ENCODE measurements around the gene COA1. TPM values are rescaled to one million over a fixed set of nuclear protein-coding genes. Genes with fewer than 3 reads are reported as not detected.

COA1 gene
- total and polyA plus RNA-seq, 2 donors (not counting 3 experiments of a cell fraction or from before 2014, with no cell fraction given) = 38.1 to 55.1 TPM

- no peaks in the 10 kb centered on the region for H4K20me1 ChIP-seq (replicated peaks; ENCODE audit: control insufficient read depth, extremely low read depth, insufficient read depth, low read length)
- H2AFZ ChIP-seq (ENCODE audit: low read depth, low read length) = no peak overlapping the region
- H3K9me3 ChIP-seq (replicated peaks; ENCODE audit: control insufficient read depth, insufficient read depth, low read length) = no peaks in the 10 kb centered on the region
- H3K27me3 ChIP-seq (ENCODE audit: control insufficient read depth in 2 of 2, insufficient read depth in 2 of 2, low read length in 2 of 2) = no peaks in the 10 kb centered on the region
- no peaks in the 10 kb centered on the region for H3K36me3 ChIP-seq (ENCODE audit: control insufficient read depth in 2 of 2, extremely low read depth in 1 of 2, insufficient read depth in 2 of 2, low read length in 2 of 2)
- dilution Hi-C loops (cut with MboI; ENCODE audit: extremely low pct_ligation_motif_present, low sequenced_read_pairs) = no loop called here
- no peak overlapping the region for H3K4me3 ChIP-seq (replicated peaks in 1 of 3; ENCODE audit: insufficient read depth in 1 of 3, low read depth in 1 of 3, low read length in 3 of 3)
- H3K79me2 ChIP-seq (ENCODE audit: control insufficient read depth, insufficient read depth, low read length) = no peaks in the 10 kb centered on the region
- peaks cover 4% of the 10 kb centered on the region for H3K4me1 ChIP-seq (ENCODE audit: control insufficient read depth, extremely low read depth, insufficient read depth, low read length)
- intact Hi-C loops (cut with micrococcal nuclease) = no loop called here
- no peak overlapping the region for H3K27ac ChIP-seq (ENCODE audit: insufficient read depth, low read depth, low read length)
- ChIA-PET POLR2A (no interaction called here), CTCF (no interaction called here)
- TF ChIP-seq, protein P1, sequence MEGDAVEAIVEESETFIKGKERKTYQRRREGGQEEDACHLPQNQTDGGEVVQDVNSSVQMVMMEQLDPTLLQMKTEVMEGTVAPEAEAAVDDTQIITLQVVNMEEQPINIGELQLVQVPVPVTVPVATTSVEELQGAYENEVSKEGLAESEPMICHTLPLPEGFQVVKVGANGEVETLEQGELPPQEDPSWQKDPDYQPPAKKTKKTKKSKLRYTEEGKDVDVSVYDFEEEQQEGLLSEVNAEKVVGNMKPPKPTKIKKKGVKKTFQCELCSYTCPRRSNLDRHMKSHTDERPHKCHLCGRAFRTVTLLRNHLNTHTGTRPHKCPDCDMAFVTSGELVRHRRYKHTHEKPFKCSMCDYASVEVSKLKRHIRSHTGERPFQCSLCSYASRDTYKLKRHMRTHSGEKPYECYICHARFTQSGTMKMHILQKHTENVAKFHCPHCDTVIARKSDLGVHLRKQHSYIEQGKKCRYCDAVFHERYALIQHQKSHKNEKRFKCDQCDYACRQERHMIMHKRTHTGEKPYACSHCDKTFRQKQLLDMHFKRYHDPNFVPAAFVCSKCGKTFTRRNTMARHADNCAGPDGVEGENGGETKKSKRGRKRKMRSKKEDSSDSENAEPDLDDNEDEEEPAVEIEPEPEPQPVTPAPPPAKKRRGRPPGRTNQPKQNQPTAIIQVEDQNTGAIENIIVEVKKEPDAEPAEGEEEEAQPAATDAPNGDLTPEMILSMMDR (IDR thresholded peaks at IDR 0.05; ENCODE audit: extremely low read depth in 1 of 2, insufficient read depth in 1 of 2, low read depth in 1 of 2, low read length in 2 of 2) = no peak
- no peak for TF ChIP-seq FOS (IDR thresholded peaks at IDR 0.05; ENCODE audit: borderline replicate concordance, insufficient read depth, low read length)
- TF ChIP-seq POLR2A (IDR thresholded peaks at IDR 0.05; ENCODE audit: low read depth, low read length) = no peak
- TF ChIP-seq JUN (IDR thresholded peaks at IDR 0.05; ENCODE audit: borderline replicate concordance, insufficient read depth, insufficient read length, low read depth) = no peak
- TF ChIP-seq MYC (IDR thresholded peaks at IDR 0.05; ENCODE audit: low read depth, low read length) = no peak
- no peak for TF ChIP-seq POLR2AphosphoS5 (IDR thresholded peaks at IDR 0.05; ENCODE audit: insufficient read depth, low read depth, low read length)
- no peak for TF ChIP-seq GATA2 (IDR thresholded peaks at IDR 0.05; ENCODE audit: insufficient read depth, insufficient read length, low read depth, low read length)
- TF ChIP-seq, protein P2, sequence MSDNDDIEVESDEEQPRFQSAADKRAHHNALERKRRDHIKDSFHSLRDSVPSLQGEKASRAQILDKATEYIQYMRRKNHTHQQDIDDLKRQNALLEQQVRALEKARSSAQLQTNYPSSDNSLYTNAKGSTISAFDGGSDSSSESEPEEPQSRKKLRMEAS (IDR thresholded peaks at IDR 0.05; ENCODE audit: insufficient read depth, insufficient read length) = no peak
- no peak for TF ChIP-seq EZH2 (IDR thresholded peaks at IDR 0.05; ENCODE audit: borderline replicate concordance, low read depth, low read length, severe bottlenecking)
- H3K4me2 ChIP-seq (ENCODE audit: insufficient read depth, low read length) = no peak overlapping the region
- BruUV-seq (replicated peaks) = no TSS peak
- H3K9me1 ChIP-seq (replicated peaks; ENCODE audit: control insufficient read depth, extremely low read depth, insufficient read depth, low read length) = no peaks in the 10 kb centered on the region
- H3K9ac ChIP-seq (replicated peaks; ENCODE audit: extremely low read depth, insufficient read depth, low read length) = no peak overlapping the region
- FAIRE-seq (no peak), DNase-seq (ENCODE audit: low read depth, low spot score) (no peak)
These were observed 31.5 kb upstream of the COA1 start for GRCh38 chr7:43760861-43761260.
